GM23248 (cell line): ENCODE measurements around the gene UBE2S.

Experiments used
- EZH2 ChIP-seq: fragments of 200-600 bp; sonication (generic); IDR thresholded peaks from 2 replicates; pipeline ENCODE4 v1.6.1; 2018; ENCODE audit warnings: antibody characterized with exemption, mild to moderate bottlenecking; ENCODE audit not compliant: insufficient read depth, poor library complexity, severe bottlenecking
- EZH2phosphoT487 ChIP-seq: fragments of 200-600 bp; sonication (generic); IDR thresholded peaks from 2 replicates; pipeline ENCODE4 v1.6.1; 2018; ENCODE audit warnings: antibody characterized with exemption, moderate library complexity, mild to moderate bottlenecking, low read depth; ENCODE audit not compliant: insufficient read depth

DNA sequence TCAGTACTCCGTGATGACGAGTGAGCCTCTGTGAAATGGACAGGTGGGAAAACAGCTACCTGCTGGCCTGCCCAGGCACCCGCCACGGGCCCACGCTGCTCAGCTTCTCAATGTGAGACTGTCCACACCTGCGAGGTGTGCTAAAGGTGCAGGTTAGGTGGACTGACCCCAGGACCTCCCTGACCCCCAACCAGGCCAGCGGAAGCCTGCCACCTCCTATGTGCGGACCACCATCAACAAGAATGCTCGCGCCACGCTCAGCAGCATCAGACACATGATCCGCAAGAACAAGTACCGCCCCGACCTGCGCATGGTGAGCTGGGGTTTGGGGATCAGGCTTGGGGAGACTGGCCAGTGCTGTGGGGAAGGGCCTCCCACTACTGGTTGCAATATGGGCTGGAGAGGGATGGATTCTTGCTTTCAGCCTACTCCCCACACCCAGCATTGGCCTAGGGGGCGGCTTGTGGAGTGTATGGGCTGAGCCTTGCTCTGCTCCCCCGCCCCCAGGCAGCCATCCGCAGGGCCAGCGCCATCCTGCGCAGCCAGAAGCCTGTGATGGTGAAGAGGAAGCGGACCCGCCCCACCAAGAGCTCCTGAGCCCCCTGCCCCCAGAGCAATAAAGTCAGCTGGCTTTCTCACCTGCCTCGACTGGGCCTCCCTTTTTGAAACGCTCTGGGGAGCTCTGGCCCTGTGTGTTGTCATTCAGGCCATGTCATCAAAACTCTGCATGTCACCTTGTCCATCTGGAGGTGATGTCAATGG lies 19.7 kb downstream of the UBE2S start:
- TF ChIP-seq EZH2 = no peak
- no peak for TF ChIP-seq EZH2phosphoT487
